Measurements from ENCODE around the gene AGPS. TPM values are rescaled to one million over a fixed set of nuclear protein-coding genes. Genes with fewer than 3 reads are reported as not detected.
"Not testable (repeated sequence)": the region's sequence is repeated elsewhere in the genome, so short reads cannot be mapped to it uniquely, and the experiment has no call there.

Gene AGPS
- total RNA-seq, 6 experiments from 2014 or later: 36.0 to 47.6 (median 43.1) TPM

- H3K4me3 Mint-ChIP-seq: no peak overlapping the region
- H3K27me3 Mint-ChIP-seq (ENCODE audit: insufficient read depth): no peaks in the 10 kb centered on the region; the same call in 1 of the 2 replicates
- no peaks in the 10 kb centered on the region for H3K9me3 Mint-ChIP-seq
- no peak for TF ChIP-seq CTCF (IDR thresholded peaks at IDR 0.05)
- no peak overlapping the region for H3K27ac Mint-ChIP-seq
- no peaks in the 10 kb centered on the region for H3K36me3 Mint-ChIP-seq (ENCODE audit: low read depth)
- no peak for DNase-seq
- H3K4me1 Mint-ChIP-seq (ENCODE audit: low read depth): peaks cover 26% of the 10 kb centered on the region
Observed at GRCh38 chr2:177547122-177547521, 154.5 kb downstream of the AGPS start.

DNA sequence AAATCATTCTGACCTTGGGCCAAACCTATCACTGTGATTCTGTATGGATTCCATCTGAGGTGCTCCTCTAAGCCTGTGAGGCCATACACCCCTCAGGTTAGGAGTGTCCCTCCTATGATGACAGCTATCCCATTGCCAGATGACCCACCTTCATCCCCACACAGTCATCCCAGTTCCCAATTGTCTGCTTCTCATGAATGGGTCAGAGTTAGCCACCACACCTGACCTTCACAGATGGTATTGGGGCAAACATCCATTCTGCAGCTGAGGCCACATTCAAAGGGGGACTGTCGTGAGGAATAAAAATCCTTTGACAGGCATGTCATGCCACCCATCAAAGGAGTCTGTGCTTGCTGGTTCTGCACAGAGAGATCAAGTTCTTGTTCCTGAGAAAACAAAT is 155.2 kb downstream of the AGPS start:
- TF ChIP-seq CTCF (IDR thresholded peaks at IDR 0.05): no peak
- no peak overlapping the region for H3K27ac Mint-ChIP-seq
- peaks cover 20% of the 10 kb centered on the region for H3K4me1 Mint-ChIP-seq (ENCODE audit: low read depth)
- H3K9me3 Mint-ChIP-seq: no peaks in the 10 kb centered on the region
- H3K36me3 Mint-ChIP-seq (ENCODE audit: low read depth): no peaks in the 10 kb centered on the region
- no peak for DNase-seq
- no peak overlapping the region for H3K4me3 Mint-ChIP-seq
- no peaks in the 10 kb centered on the region; the same call in 1 of the 2 replicates for H3K27me3 Mint-ChIP-seq (ENCODE audit: insufficient read depth)

- Mint-ChIP-seq H3K27ac (no peak overlapping the region), H3K4me3 (no peak overlapping the region), H3K9me3 (no peaks in the 10 kb centered on the region), H3K27me3 (ENCODE audit: insufficient read depth) (no peaks in the 10 kb centered on the region; the same call in 1 of the 2 replicates), H3K36me3 (ENCODE audit: low read depth) (no peaks in the 10 kb centered on the region), H3K4me1 (ENCODE audit: low read depth) (peaks cover 13% of the 10 kb centered on the region)
- TF ChIP-seq CTCF (IDR thresholded peaks at IDR 0.05): no peak
- no peak for DNase-seq
Observed at GRCh38 chr2:177548636-177549035, 156.1 kb downstream of the AGPS start.

GRCh38 chr2:177549171-177549570 is 156.6 kb downstream of the AGPS start:
- Mint-ChIP-seq H3K9me3 (no peaks in the 10 kb centered on the region), H3K4me1 (ENCODE audit: low read depth) (peaks cover 13% of the 10 kb centered on the region), H3K27me3 (ENCODE audit: insufficient read depth) (no peaks in the 10 kb centered on the region; the same call in 1 of the 2 replicates), H3K4me3 (no peak overlapping the region), H3K27ac (no peak overlapping the region), H3K36me3 (ENCODE audit: low read depth) (no peaks in the 10 kb centered on the region)
- TF ChIP-seq CTCF (IDR thresholded peaks at IDR 0.05): no peak
- DNase-seq: no peak

GRCh38 chr2:177550264-177551200 is 158.0 kb downstream of the AGPS start:
- DNase-seq: no peak
- Mint-ChIP-seq H3K4me3 (no peak overlapping the region), H3K27me3 (ENCODE audit: insufficient read depth) (no peaks in the 10 kb centered on the region; the same call in 1 of the 2 replicates), H3K9me3 (no peaks in the 10 kb centered on the region), H3K36me3 (ENCODE audit: low read depth) (no peaks in the 10 kb centered on the region), H3K4me1 (ENCODE audit: low read depth) (peaks cover 13% of the 10 kb centered on the region), H3K27ac (no peak overlapping the region)
- TF ChIP-seq CTCF (IDR thresholded peaks at IDR 0.05): no peak

- not testable (repeated sequence) for H3K27me3 Mint-ChIP-seq (ENCODE audit: insufficient read depth); DNase-seq; H3K9me3 Mint-ChIP-seq; H3K36me3 Mint-ChIP-seq (ENCODE audit: low read depth)
- H3K4me1 Mint-ChIP-seq (ENCODE audit: low read depth): peaks cover 13% of the 10 kb centered on the region
- H3K4me3 Mint-ChIP-seq: peak overlapping the region; percentile 7; the same call in 1 of the 2 replicates
- peak overlapping the region; percentile 64 for H3K27ac Mint-ChIP-seq
Observed at GRCh38 chr2:177551360-177551759, 158.8 kb downstream of the AGPS start.

Data from HFFc6 (cell line).